Ovary (tissue), 9 donors: ENCODE results near the gene HSPA14. TPM values are rescaled to one million over a fixed set of nuclear protein-coding genes. Genes with fewer than 3 reads are reported as not detected.

Source experiments
- DNase-seq, 5 donors: peaks; one replicate each; pipeline ENCODE4 v3.0.0-alpha.2; 2019 to 2020
- H3K27ac ChIP-seq, 2 donors: fragments of 200-600 bp; one replicate each; pipeline versions ENCODE4 v1.5.1 to v1.8.0; 2019 to 2022
- H3K27me3 ChIP-seq: fragments of 200-600 bp; one replicate; pipeline ENCODE4 v1.8.0; 2022
- H3K36me3 ChIP-seq: fragments of 200-600 bp; sonication (generic); one replicate; pipeline ENCODE4 v1.5.1; 2019
- H3K4me1 ChIP-seq: one replicate; pipeline ENCODE4 v1.8.1; 2013; ENCODE audit warnings: mild to moderate bottlenecking, moderate library complexity; ENCODE audit not compliant: insufficient read depth
- H3K4me3 ChIP-seq: fragments of 200-600 bp; sonication (generic); one replicate; pipeline ENCODE4 v1.5.1; 2017
- H3K9me3 ChIP-seq, 2 donors: fragments of 200-600 bp in 1 of 2; sonication (generic) in 1 of 2; one replicate each; pipeline versions ENCODE4 v1.5.1 to v1.8.1; 2013 to 2019; ENCODE audit warnings: mild to moderate bottlenecking in 1 of 2, moderate library complexity in 1 of 2
- EP300 ChIP-seq: sonication (generic); formaldehyde crosslinking; IDR thresholded peaks from one replicate; pipeline ENCODE4 v1.6.1; 2017; ENCODE audit warnings: antibody characterized with exemption
- POLR2A ChIP-seq: fragments of 450-650 bp; IDR thresholded peaks from one replicate; pipeline ENCODE4 v1.6.1; 2017; ENCODE audit warnings: antibody characterized with exemption, mild to moderate bottlenecking, moderate library complexity
- WGBS, 3 donors: extraction: QIAGEN DNeasy Blood & Tissue Kit in 1 of 3; methylation state at CpG; one replicate each; pipeline versions ENCODE4 v1.1.5 to v1.1.7; 2013 to 2017; 5-methylcytosine and 5-hydroxymethylcytosine counted together
- intact Hi-C, 4 donors: fragments of 100-400 bp; cut with DNase I; formaldehyde crosslinking; loops; one replicate each; pipeline versions ENCODE4 v1.11.0 to v1.15.1; 2022 to 2023
- polyA plus RNA-seq, 2 donors: library from polyadenylated mRNA; stranded (reverse); fragments of 200-250 nt in 1 of 2; fragments of 350-450 nt in 1 of 2; fragmentation: Illumina TruSeq in 1 of 2; extraction: RNeasy Lipid Tissue Mini Kit (QIAGEN cat#74804) in 1 of 2; gene quantifications; one replicate each; pipeline ENCODE4 v1.2.3, GENCODE V29; 2013 to 2014
- total RNA-seq, 7 donors: library from RNA; depleted of rRNA in 2 of 7; stranded (reverse); fragments of >200 nt in 2 of 7; fragmentation: NEBNext Ultra II Directional in 3 of 7; extraction: Animal tissue kit (Norgen Biotek cat#: 25700) in 3 of 7; gene quantifications; one replicate each; pipeline versions ENCODE4 v1.1.0 to v1.2.4, GENCODE V29; 2016 to 2023
- TF ChIP-seq, protein P1 (sequence below), 3 donors: fragments of 450-650 bp in 2 of 3; fragments of 200-600 bp in 1 of 3; IDR thresholded peaks; one replicate each; pipeline versions ENCODE4 v1.5.1 to v1.8.0; 2016 to 2022; ENCODE audit warnings: antibody characterized with exemption in 3 of 3, mild to moderate bottlenecking in 1 of 3
- donor health status: DM: no; HTN: no; CAD: no; lungs with moderate emphysema.
- donor health status: DM: no; HTN: no; CAD: no.
- donor health status: Bipolar disorder and iron deficiency.
- donor health status: DM: yes; HTN: yes; CAD: no.
- donor health status: DM: no; HTN: no; CAD: no.
- donor health status: DM: yes; HTN: yes; CAD: no.

Gene HSPA14
- total and polyA plus RNA-seq, 9 donors: 7.5 to 13.6 (median 9.0) TPM

DNA sequence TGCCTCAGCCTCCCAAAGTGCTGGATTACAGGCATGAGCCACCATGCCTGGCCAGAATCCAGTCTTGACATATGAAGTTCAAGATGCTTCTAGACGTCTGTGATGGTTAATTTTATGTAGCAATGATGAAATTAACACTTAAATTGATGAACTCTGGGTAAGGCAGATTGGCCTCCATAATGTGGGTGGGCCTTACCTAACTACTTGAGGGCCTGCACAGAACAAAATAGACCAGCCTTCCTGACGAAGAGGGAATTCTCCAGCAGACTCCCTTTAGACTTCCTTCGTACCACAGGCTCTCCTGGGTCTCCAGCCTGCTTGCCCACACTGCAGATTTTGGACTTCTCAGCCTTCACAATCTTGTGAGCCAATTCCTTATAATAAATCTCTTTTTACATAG lies 5.0 kb upstream of the HSPA14 start:
- DNase-seq: no peak
- H3K36me3 ChIP-seq: no peaks in the 10 kb centered on the region
- no peaks in the 10 kb centered on the region for H3K27me3 ChIP-seq
- 73 to 83% (median 78%) methylated on average over 3 of the region's 3 CpGs for WGBS, 3 donors
- no peaks in the 10 kb centered on the region for H3K4me1 ChIP-seq
- no peak overlapping the region for H3K4me3 ChIP-seq
- no peaks in the 10 kb centered on the region for H3K9me3 ChIP-seq
- intact Hi-C loops: loop anchor here in 1 of 4 donors (10.0 kb wide), 1 partner anchor 262 kb away; the partner anchor contains the start of gene RPP38
- TF ChIP-seq, protein P1, sequence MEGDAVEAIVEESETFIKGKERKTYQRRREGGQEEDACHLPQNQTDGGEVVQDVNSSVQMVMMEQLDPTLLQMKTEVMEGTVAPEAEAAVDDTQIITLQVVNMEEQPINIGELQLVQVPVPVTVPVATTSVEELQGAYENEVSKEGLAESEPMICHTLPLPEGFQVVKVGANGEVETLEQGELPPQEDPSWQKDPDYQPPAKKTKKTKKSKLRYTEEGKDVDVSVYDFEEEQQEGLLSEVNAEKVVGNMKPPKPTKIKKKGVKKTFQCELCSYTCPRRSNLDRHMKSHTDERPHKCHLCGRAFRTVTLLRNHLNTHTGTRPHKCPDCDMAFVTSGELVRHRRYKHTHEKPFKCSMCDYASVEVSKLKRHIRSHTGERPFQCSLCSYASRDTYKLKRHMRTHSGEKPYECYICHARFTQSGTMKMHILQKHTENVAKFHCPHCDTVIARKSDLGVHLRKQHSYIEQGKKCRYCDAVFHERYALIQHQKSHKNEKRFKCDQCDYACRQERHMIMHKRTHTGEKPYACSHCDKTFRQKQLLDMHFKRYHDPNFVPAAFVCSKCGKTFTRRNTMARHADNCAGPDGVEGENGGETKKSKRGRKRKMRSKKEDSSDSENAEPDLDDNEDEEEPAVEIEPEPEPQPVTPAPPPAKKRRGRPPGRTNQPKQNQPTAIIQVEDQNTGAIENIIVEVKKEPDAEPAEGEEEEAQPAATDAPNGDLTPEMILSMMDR (IDR thresholded peaks at IDR 0.05): no peak
- TF ChIP-seq EP300 (no peak), POLR2A (no peak)
- no peak overlapping the region for H3K27ac ChIP-seq

DNA sequence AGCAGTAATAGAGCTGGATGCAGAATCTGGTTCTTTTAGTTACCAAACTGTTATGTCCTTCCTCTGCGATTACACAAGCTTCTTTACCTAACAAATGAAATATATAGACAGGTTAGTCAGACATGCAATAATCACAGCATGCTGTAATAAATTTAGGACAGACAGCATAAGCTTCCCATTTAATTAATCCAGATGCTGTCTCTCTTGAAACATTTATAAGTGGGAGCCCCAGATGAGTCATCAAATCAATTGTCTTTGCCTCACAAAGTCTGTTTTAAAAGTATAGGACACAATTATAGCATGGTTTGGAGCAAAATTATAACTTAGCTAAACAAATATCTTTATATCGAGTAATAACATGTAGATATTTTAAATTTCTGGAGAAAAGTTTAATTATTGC lies 1.9 kb upstream of the HSPA14 start:
- TF ChIP-seq POLR2A (no peak), EP300 (no peak)
- TF ChIP-seq, protein P1 (IDR thresholded peaks at IDR 0.05): no peak
- Histone ChIP-seq H3K27me3 (no peaks in the 10 kb centered on the region), H3K4me3 (no peak overlapping the region), H3K36me3 (no peaks in the 10 kb centered on the region), H3K9me3 (no peaks in the 10 kb centered on the region), H3K27ac (peak overlapping the region in 1 of 2 donors; percentile 92), H3K4me1 (no peaks in the 10 kb centered on the region)
- 92 to 99% (median 92%) methylated on average over 2 of the region's 2 CpGs for WGBS, 3 donors
- intact Hi-C loops: loop anchor here in 1 of 4 donors (10.0 kb wide), 1 partner anchor 259 kb away; the partner anchor contains the start of gene RPP38
- no peak for DNase-seq

DNA sequence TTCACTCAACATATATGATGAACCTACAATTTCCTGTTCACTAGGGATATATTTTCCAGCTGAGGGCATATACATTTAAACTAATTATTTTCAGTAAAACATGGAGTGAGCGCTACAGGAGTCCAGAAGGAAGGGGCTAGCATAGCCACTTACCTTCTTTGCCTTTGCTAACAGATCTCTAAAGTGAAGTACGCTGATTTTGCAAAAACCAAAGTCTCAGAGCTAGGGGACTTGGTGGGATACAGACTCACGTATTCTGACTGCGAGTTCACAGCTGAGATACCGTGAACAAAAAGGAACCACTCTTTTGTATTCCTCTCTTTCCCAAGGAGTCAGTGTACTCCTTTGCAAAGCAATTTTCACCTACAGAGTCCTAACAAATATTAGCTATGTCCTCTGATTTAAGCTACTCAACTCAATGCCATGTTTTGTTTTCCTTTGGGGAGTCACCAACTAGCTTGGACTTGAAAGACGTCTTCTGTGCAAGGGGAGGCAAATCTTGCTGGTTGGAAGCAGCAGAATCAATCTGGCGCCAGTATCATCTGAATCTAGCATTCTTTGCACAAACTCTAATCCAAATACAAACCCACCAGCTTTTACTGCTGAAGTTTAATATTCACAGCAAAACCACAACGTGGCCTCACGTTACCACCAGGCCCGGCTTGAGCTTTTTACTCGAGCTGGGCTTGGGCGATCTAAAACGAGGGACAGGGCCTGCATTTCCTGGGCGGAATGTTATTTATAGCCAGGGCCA lies 926 bp upstream of the HSPA14 start:
- no peaks in the 10 kb centered on the region for H3K4me1 ChIP-seq
- no peaks in the 10 kb centered on the region for H3K36me3 ChIP-seq
- H3K27me3 ChIP-seq: no peaks in the 10 kb centered on the region
- intact Hi-C loops: loop anchor here in 1 of 4 donors (10.0 kb wide), 1 partner anchor 258 kb away; the partner anchor contains the start of gene RPP38
- no peak for DNase-seq
- no peaks in the 10 kb centered on the region for H3K9me3 ChIP-seq
- TF ChIP-seq EP300: no peak
- TF ChIP-seq, protein P1 (IDR thresholded peaks at IDR 0.05): no peak
- 15 to 18% (median 17%) methylated on average over 14 of the region's 14 CpGs for WGBS, 3 donors
- peak overlapping the region; percentile 98 for H3K4me3 ChIP-seq
- H3K27ac ChIP-seq: peak overlapping the region; percentile 87 to 92

DNA sequence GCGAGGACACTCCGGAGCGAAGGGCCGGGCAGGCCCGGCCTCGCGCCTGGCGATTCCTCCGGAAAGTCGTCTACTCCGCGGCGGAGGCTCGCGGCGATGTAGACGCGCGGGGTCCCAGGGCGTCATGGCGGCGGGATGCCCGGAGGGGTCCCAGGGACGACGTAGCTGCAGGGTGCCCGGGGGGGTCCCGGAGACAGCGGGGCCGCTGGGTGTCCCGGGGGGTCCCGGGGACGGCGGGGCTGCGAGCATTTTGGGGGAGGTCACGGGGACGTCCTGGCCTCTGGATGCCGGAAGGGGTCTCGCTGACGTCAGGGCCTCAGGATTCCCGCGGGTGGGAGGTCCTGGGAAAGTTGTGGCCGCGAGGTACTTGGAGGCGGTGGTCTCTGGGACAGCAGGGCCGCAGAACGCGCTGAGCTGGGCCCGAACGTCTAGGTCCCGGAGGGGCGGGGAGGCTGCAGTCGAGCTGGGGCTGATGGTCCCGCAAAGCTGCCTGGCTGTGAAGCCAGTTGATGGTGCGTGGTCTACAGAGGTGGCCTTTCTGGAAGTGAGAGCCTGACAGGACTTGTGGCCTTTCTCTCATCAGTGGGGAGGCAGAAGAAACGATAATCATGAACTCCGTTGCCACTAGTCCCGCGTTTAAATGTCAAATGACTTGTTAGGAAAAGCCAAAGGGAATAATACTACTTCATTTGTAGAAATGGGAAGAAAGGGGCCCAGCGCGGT lies 637 bp downstream of the HSPA14 start:
- H3K36me3 ChIP-seq: no peaks in the 10 kb centered on the region
- H3K27me3 ChIP-seq: no peaks in the 10 kb centered on the region
- peak overlapping the region; percentile 98 for H3K4me3 ChIP-seq
- no peaks in the 10 kb centered on the region for H3K4me1 ChIP-seq
- no peaks in the 10 kb centered on the region for H3K9me3 ChIP-seq
- peak; percentile 25 to 64 (median 61) for DNase-seq
- peak overlapping the region; percentile 45 to 92 for H3K27ac ChIP-seq
- TF ChIP-seq EP300 (no peak), POLR2A (no peak)
- TF ChIP-seq, protein P1 (IDR thresholded peaks at IDR 0.05): no peak
- intact Hi-C loops: loop anchor here in 1 of 4 donors (10.0 kb wide), 1 partner anchor 256 kb away; the partner anchor contains the start of gene RPP38
- WGBS, 3 donors: 0 to 1% (median 1%) methylated on average over 47 to 60 of the region's 60 CpGs
